HG02840 (cell line): ENCODE results near the gene TDRD10.
"Not testable (repeated sequence)": the region's sequence is repeated elsewhere in the genome, so short reads cannot be mapped to it uniquely, and the experiment has no call there.

Experiments
- ATAC-seq: cut with Tn5 transposase; IDR thresholded peaks from one replicate; pipeline ENCODE4 v1.9.1; 2021; ENCODE audit warnings: mild to moderate bottlenecking, moderate library complexity, moderate number of reproducible peaks; ENCODE audit not compliant: unreplicated experiment, low FRiP score

TDRD10 gene

GRCh38 chr1:154503898-154504297 is 1.9 kb downstream of the TDRD10 start:
- ATAC-seq, result no peak

- no peak for ATAC-seq
Measured at GRCh38 chr1:154512760-154513159, 10.7 kb downstream of the TDRD10 start.

- no peak for ATAC-seq
Measured at GRCh38 chr1:154514066-154514553, 12.1 kb downstream of the TDRD10 start.

DNA sequence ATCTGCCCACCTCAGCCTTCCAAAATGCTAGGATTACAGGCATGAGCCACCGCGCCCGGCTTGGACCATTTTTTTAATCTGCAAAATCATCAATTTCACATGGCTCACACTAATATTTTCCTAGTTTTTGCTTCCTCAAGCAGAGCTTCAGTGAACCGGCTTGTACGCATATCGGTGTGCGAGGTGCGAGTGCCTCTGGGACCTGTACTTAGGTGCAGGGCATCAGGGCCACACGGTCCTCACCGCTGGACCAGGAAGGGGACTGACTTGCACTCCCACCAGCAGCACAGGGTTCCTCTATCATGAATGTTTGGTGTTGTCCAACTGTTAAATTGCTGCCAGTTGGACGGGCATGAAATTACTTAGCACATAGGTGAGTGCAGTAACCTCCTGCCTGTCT is 15.6 kb downstream of the TDRD10 start:
- no peak for ATAC-seq

DNA sequence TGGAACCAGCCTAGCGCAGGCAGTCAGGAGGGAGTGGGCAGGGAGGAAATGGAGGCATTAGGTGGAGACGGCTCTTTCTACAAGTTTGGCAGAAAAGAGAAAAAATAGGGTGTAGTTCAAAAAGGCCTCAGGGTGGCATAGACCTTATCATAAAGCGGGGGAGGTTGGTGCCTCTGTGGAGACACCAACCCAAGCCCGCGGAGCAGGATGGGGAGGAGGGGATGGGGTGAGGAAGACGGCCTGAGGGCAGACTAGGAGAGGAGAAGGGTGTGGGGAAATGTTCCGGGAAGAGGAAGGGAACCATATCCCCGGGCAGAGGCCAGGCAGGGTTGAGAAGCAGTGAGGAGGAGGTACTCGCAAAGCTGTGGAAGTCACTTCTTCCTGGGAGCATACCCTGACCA is 17.6 kb downstream of the TDRD10 start:
- ATAC-seq, result no peak

DNA sequence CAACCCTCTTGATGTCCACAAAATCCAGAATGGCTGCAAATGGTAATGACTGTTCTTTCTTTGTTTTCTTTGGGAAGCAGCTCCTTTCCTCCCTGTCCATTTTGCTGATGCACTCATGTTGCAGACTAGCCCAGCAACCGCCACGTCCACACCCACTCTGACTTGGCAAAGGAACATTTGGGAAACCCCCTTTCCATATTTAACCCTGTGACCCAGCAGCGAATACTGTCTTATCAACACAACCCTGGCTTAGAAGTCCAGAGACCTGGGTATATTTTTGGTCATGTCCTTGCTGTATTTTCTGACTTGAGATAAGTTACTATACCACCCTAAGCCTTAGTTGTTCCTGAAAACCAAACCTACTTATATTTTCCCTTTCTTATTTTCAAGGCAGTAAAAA is 18.3 kb downstream of the TDRD10 start:
- ATAC-seq, result no peak

GRCh38 chr1:154521695-154522094 is 19.7 kb downstream of the TDRD10 start:
- no peak for ATAC-seq

DNA sequence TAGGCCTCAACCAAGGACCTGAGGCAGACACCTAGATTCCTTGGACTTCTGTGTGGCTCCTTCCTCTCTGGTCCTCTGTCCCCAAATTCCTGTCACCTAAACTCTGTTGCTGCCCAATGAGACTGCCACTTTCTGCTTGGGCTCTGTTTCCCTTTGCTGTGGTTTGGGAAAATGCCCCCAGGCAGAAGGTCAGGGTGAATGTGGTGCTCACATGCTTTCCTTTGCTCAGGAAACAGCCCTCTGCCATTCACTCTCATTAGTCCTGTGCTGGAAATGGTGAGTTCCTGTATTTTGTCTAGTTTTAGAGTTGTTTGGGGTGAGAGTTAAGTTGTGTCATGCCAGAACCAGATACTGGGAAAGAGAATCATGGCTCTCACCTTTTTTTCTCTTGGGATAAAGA is 22.9 kb downstream of the TDRD10 start:
- ATAC-seq, result no peak

DNA sequence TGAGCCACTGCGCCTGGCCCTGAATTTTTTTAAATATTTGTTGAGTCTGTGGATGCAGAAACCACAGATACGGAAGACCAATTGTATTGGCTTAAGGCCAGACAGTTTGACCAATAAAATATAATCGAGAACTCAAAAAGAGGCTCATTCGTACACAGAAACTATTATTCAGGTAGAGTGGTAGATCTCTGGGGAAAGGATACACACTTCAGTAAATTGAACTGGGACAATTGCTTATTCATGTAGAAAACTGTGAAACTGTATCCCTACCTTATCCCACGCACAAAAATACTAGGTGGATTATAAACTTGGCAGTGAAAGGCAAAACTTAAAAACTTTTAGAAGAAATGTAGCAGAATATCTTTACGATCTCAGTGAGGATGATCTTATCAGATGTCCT is 25.2 kb downstream of the TDRD10 start:
- ATAC-seq, result no peak

GRCh38 chr1:154529308-154529707 is 27.3 kb downstream of the TDRD10 start:
- no peak for ATAC-seq

DNA sequence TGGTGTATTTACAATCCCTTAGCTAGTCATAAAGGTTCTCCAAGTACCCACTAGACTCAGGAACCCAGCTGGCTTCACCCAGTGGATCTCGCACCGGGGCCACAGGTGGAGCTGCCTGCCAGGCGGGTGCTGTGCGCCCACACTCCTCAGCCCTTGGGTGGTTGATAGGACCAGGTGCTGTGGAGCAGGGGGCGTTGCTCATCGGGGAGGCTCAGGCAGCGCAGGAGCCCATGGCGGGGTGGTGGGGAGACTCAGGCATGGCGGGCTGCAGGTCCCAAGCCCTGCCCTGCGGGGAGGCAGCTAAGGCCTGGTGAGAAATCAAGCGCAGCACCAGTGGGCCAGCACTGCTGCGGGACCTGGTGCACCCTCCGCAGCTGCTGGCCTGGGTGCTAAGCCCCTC is 29.9 kb downstream of the TDRD10 start:
- not testable (repeated sequence) for ATAC-seq

DNA sequence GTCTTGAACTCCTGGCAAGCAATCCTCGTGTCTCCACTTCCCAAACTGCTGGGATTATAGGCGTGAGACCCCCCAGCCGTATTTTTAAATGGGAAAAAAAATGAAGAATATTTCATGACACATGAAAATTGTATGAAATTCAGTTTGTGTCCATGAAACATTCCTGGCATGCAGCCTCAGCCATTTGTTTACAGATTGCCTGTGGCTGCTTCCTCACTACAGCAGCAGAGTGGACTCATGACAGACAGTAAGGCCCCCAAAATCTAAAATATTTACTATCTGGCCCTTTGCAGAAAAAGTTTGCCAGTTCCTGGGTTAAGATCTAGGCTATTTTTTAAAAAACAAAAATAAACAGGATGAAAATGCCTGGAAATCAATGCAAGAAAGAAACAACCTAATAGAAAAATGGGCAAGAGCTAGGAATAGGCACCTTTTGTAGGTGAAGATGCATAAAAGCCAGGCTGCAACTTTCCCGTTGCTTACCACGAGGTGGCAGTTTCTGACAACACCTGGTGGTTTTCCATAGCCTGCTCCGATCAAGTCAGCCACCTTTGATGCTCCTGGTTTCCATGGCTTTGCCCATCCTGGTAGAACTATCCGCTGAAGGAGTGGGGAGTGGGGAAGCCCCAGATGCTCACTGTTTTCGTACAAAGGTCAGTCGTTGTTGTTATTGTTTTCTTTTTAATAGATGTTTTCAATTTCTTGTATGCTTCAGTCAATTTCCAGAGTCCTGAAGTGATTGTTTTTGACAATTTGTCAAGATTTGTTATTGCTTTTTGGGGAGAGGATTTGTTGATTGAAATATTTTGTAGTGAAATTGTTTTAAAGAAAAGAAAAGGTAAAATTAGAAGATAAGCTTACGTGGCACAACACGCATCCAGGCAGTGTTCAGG is 32.2 kb downstream of the TDRD10 start:
- no peak for ATAC-seq

- ATAC-seq, result no peak
Measured at GRCh38 chr1:154536570-154536969, 34.6 kb downstream of the TDRD10 start.

GRCh38 chr1:154539486-154540483 is 37.8 kb downstream of the TDRD10 start:
- ATAC-seq, result no peak

- no peak for ATAC-seq
Measured at GRCh38 chr1:154541231-154541630, 39.2 kb downstream of the TDRD10 start.

- no peak for ATAC-seq
Measured at GRCh38 chr1:154546264-154547063, 44.4 kb downstream of the TDRD10 start.

GRCh38 chr1:154547105-154547732 is 45.2 kb downstream of the TDRD10 start:
- no peak for ATAC-seq

- no peak for ATAC-seq
Measured at GRCh38 chr1:154548028-154548427, 46.0 kb downstream of the TDRD10 start.

DNA sequence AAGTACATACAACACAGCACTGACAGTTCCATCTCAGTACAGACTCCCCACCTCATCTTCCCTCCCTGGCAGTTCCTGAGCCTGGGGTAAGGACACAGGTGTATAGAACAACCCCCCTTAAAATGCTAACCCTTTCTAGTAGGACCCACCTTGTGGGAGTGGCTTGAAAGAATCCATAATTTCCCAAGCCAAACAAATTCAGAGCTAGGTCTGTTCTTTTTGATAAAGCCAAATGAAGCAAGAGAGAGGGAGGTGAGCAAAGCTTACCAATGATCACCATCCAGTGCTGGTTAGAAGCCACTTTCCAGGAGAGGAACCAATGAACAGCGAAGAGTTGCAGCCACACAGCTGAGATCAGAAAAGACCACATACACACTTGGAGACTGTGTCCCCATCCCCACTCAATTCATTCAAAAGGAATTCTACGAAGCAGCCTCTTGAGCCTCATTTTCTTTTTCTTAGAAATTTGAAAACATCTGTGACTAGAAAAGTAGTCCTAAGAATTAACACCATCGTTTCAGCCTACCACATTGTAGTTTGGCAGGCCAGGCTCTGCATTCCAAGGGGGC is 47.3 kb downstream of the TDRD10 start:
- ATAC-seq, result no peak
